K562 (cell line): ENCODE results near the gene CAV1. TPM values are rescaled to one million over a fixed set of nuclear protein-coding genes. Genes with fewer than 3 reads are reported as not detected.

Experiments
- CTCF ChIP-seq, 3 experiments: IDR thresholded peaks in 2 of 3; conservative IDR thresholded peaks in 1 of 3; 2 replicates each; pipeline ENCODE4 v1.5.1; 2011 to 2012; ENCODE audit warnings: low read length in 3 of 3, mild to moderate bottlenecking in 3 of 3, control low read depth in 2 of 3, improper control_type of control experiment in 1 of 3, inconsistent platforms in 1 of 3, low read depth in 1 of 3, mixed read lengths in 1 of 3, moderate library complexity in 1 of 3; ENCODE audit not compliant: insufficient read depth in 2 of 3
- GABPB1 ChIP-seq: sonication (generic); formaldehyde crosslinking; IDR thresholded peaks from 2 replicates; pipeline ENCODE4 v1.8.0; 2022; ENCODE audit warnings: mild to moderate bottlenecking, missing genetic modification reagents
- HDAC6 ChIP-seq: IDR thresholded peaks from 2 replicates; pipeline ENCODE4 v1.6.1; 2012; ENCODE audit warnings: low read depth, mild to moderate bottlenecking, control low read depth, inconsistent platforms, low read length, moderate library complexity
- KDM5B ChIP-seq: fragments of 200-600 bp; sonication (generic); IDR thresholded peaks from 2 replicates; pipeline ENCODE4 v1.6.1; 2012; ENCODE audit warnings: low read depth, mild to moderate bottlenecking, moderate library complexity, low read length, control low read depth, inconsistent platforms; ENCODE audit not compliant: insufficient replicate concordance
- MTA2 ChIP-seq: fragments of 450-650 bp; IDR thresholded peaks from 2 replicates; pipeline ENCODE4 v1.6.1; 2016; ENCODE audit warnings: low read depth
- RB1 ChIP-seq: fragments of 450-650 bp; IDR thresholded peaks from 2 replicates; pipeline ENCODE4 v1.6.1; 2017; ENCODE audit warnings: low read depth, mild to moderate bottlenecking
- STAG1 ChIP-seq: sonication (generic); formaldehyde crosslinking; IDR thresholded peaks from 2 replicates; pipeline ENCODE4 v1.5.0; 2020; ENCODE audit warnings: missing genetic modification reagents, borderline replicate concordance
- TFAP4 ChIP-seq: sonication (generic); formaldehyde crosslinking; IDR thresholded peaks from 2 replicates; pipeline ENCODE4 v1.8.0; 2022; ENCODE audit warnings: missing genetic modification reagents, mild to moderate bottlenecking, moderate library complexity, borderline replicate concordance
- ZBTB40 ChIP-seq, 2 experiments: fragments of 450-650 bp in 1 of 2; sonication (generic) in 1 of 2; formaldehyde crosslinking in 1 of 2; IDR thresholded peaks; 2 replicates each; pipeline versions ENCODE4 v1.7.1 to v1.9.0; 2016 to 2022; ENCODE audit warnings: inconsistent platforms in 1 of 2, mild to moderate bottlenecking in 1 of 2, missing genetic modification reagents in 1 of 2
- ZC3H4 ChIP-seq: sonication (generic); formaldehyde crosslinking; IDR thresholded peaks from 2 replicates; pipeline ENCODE4 v1.9.0; 2021; ENCODE audit warnings: missing genetic modification reagents, borderline replicate concordance
- ZNF23 ChIP-seq: fragments of 250-450 bp; sonication (Bioruptor Pico); IDR thresholded peaks from 2 replicates; pipeline ENCODE4 v1.4.0; 2020; ENCODE audit warnings: mild to moderate bottlenecking
- ZNF830 ChIP-seq: fragments of 250-450 bp; sonication (Bioruptor Pico); IDR thresholded peaks from 2 replicates; pipeline ENCODE4 v1.5.0; 2021; ENCODE audit warnings: mild to moderate bottlenecking
- polyA plus RNA-seq, 8 experiments: library from polyadenylated mRNA; depleted of rRNA in 4 of 8; stranded (reverse) in 5 of 8; unstranded in 3 of 8; fragments of >200 nt; fragmentation: Nextera tagmentation in 2 of 8; fragmentation: Illumina TruSeq in 1 of 8; extraction: Ambion mirVana in 2 of 8; extraction: Trizol in 1 of 8; gene quantifications; 2 replicates each; pipeline versions ENCODE4 v1.2.1 to v1.2.3, GENCODE V29; 2011 to 2014; ENCODE audit warnings: inconsistent platforms in 1 of 8, missing spikeins in 1 of 8
- total RNA-seq, 7 experiments: library from RNA; depleted of rRNA in 6 of 7; stranded (reverse); fragments of >200 nt in 6 of 7; fragmentation: Illumina TruSeq in 2 of 7; extraction: Trizol in 2 of 7; gene quantifications; 2 replicates each; pipeline versions ENCODE4 v1.2.1 to v1.2.3, GENCODE V29; 2011 to 2021; ENCODE audit warnings: low replicate concordance in 1 of 7

CAV1 gene
- total and polyA plus RNA-seq, 9 of the 15 experiments (the other 6 are each of a cell fraction or from before 2014, with no cell fraction given): 0.08 to 1.5 (median 0.63) TPM

GRCh38 chr7:116525298-116525912 is 569 bp downstream of the CAV1 start (continued):
- TF ChIP-seq ZBTB40 (IDR thresholded peaks at IDR 0.05) (peak; percentile 42; the same call in 1 of the 2 replicates), ZBTB40 (CRISPR knock-in tag; IDR thresholded peaks at IDR 0.05) (no peak), TFAP4 (peak; percentile 43; the same call in 1 of the 2 replicates), MTA2 (0 out of 2 replicates have a peak, but pooled peaks have one; percentile 11), ZNF830 (0 out of 2 replicates have a peak, but pooled peaks have one; percentile 11), ZC3H4 (CRISPR knock-in tag) (peak; percentile 18; the same call in 1 of the 2 replicates), STAG1 (CRISPR knock-in tag) (peak; percentile 36; the same call in 1 of the 2 replicates), HDAC6 (no peak), ZNF23 (CRISPR knock-in tag) (no peak), KDM5B (peak; percentile 30), RB1 (0 out of 2 replicates have a peak, but pooled peaks have one; percentile 22), GABPB1 (CRISPR knock-in tag) (0 out of 2 replicates have a peak, but pooled peaks have one; percentile 42), CTCF (IDR thresholded peaks at IDR 0.05 in 2 of 3, conservative IDR thresholded peaks at IDR 0.05 in 1 of 3; ENCODE audit: insufficient read depth in 2 of 3, low read depth in 1 of 3, low read length in 3 of 3) (no peak)
